Stimulated activated memory B cell treated with anti-CD40 and anti-IgM and Interleukin-4, amounts not matched to agents 10 μg/mL and 1 μg/mL and 100 μg/mL, for 72 hours (primary cell): ENCODE measurements around the gene MSX1.

Source experiments
- ATAC-seq: fragments of 150-1000 bp; cut with Tn5 transposase; 2 replicates; pipeline ENCODE4 v1.10.0; 2021
- H3K27ac Mint-ChIP-seq: one replicate; pipeline ENCODE4 v1.8.0; 2022; ENCODE audit warnings: mild to moderate bottlenecking, mixed read lengths
- H3K27me3 Mint-ChIP-seq: one replicate; pipeline ENCODE4 v1.8.0; 2022; ENCODE audit warnings: mixed read lengths
- H3K36me3 Mint-ChIP-seq: one replicate; pipeline ENCODE4 v1.8.0; 2022; ENCODE audit warnings: mixed read lengths
- H3K4me1 Mint-ChIP-seq: one replicate; pipeline ENCODE4 v1.8.0; 2022; ENCODE audit warnings: mixed read lengths
- H3K4me3 Mint-ChIP-seq: one replicate; pipeline ENCODE4 v1.8.0; 2022; ENCODE audit warnings: mild to moderate bottlenecking, moderate library complexity, mixed read lengths
- H3K9me3 Mint-ChIP-seq: one replicate; pipeline ENCODE4 v1.8.0; 2022; ENCODE audit warnings: mixed read lengths

Gene MSX1

DNA sequence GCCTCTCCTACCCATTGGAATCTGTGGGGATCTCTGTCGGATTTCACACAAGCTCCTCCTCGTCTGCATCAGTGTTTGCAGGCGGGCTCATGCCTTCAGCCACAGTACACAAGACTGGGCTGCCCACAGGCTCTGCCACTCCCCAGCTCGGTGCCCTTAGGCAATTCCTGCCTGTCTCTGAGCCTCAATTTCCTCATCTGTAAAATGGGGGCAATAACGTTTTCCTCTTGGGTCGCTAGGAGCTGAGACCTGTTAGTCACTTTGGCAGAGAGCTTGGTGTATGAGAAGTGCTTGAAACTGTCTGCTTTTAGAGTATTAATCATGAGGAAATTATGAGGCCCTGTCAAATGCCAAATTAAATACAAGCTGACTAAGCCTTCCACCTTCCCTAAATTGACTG, 27.6 kb upstream of the MSX1 start:
- Mint-ChIP-seq H3K4me3 (no peak overlapping the region), H3K4me1 (no peaks in the 10 kb centered on the region), H3K36me3 (no peaks in the 10 kb centered on the region), H3K9me3 (peaks cover 11% of the 10 kb centered on the region), H3K27me3 (peaks cover 27% of the 10 kb centered on the region), H3K27ac (no peak overlapping the region)
- no peak for ATAC-seq

DNA sequence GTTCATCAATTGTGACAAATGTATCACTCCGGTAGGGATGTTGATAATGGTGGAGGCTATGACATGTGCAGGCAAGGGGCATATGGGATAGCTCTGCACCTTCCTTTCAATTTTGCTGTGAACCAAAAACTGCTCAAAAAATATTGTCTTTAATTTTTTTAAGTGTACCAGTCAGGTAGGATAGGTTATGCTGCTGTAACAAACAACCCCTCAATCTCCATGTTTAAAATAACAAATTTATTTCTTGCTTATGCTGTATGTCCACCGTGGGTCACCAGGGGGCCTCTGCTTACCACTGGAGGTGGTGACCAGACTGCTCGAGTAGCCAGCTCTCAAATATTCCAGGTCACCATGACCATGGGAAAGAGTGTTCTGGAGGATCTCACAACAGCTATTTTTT, 23.4 kb upstream of the MSX1 start:
- H3K36me3 Mint-ChIP-seq: no peaks in the 10 kb centered on the region
- H3K27me3 Mint-ChIP-seq: peaks cover 16% of the 10 kb centered on the region
- no peak overlapping the region for H3K4me3 Mint-ChIP-seq
- ATAC-seq: no peak
- H3K4me1 Mint-ChIP-seq: no peaks in the 10 kb centered on the region
- peaks cover 15% of the 10 kb centered on the region for H3K9me3 Mint-ChIP-seq
- H3K27ac Mint-ChIP-seq: no peak overlapping the region

DNA sequence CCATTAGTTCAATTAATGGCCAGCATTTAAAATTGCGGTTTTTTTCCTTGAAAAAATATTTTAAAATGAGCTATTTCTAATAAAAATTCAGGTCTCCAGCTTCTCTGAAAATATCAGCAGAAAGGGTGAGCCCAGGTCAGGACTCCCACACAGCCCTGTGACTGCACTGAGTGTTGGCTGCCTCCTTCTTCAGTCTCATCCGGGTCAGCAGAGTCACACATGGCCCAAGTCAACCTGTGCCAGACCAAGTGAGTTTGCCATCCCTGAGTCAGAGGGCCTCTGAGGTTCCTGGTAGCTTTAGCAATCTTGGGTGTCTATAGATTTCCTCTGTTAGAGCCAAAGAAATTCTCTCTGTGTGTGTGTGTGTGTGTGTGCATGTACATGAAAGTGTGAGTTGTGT, 22.1 kb upstream of the MSX1 start:
- no peak overlapping the region for H3K4me3 Mint-ChIP-seq
- H3K27ac Mint-ChIP-seq: no peak overlapping the region
- no peaks in the 10 kb centered on the region for H3K36me3 Mint-ChIP-seq
- peaks cover 28% of the 10 kb centered on the region for H3K27me3 Mint-ChIP-seq
- H3K9me3 Mint-ChIP-seq: peaks cover 15% of the 10 kb centered on the region
- no peaks in the 10 kb centered on the region for H3K4me1 Mint-ChIP-seq
- no peak for ATAC-seq

DNA sequence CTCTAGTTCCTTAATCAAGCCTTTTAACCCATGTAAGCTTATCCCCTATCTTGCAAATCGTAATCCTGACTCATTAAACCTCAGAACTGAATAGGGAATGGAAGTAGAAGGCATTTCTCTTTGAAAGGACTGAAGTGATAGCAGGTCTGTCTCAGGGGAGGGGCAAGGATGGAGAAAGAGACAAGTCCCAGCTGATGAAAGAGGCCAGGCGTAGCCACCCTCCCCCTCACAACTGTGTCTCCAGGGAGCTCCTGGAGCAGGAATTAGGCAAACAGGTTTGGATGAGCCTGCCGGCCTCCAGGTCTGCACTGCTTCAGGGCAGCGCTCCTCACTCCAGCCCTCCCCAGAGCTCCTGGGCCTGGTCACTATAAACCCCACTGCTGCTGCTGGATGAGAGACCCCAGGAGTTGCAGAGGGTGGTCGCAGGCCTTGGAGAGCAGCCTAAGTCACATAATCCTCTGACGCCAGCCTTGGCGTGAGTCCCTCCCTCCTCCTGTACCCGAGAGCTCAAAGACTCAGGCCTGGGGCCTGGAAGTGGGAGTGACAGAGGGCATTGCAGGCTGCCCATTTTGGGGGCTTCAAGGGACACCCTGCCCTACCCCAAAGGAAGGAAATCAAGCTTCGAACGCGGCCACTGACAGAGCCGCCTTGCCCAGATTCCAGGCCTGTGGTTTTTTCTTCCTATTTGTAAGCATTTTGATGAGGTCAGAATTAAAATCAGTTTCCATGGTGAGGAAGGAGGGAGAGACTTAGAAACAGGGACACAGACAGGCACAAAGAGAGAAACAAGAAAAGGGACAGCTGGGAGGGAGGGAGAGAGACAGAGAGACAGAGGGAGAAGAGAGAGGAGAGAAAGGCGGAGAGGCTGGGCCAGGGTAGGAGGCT, 21.2 kb upstream of the MSX1 start:
- peaks cover 15% of the 10 kb centered on the region for H3K9me3 Mint-ChIP-seq
- ATAC-seq: no peak
- H3K27ac Mint-ChIP-seq: no peak overlapping the region
- no peaks in the 10 kb centered on the region for H3K4me1 Mint-ChIP-seq
- H3K27me3 Mint-ChIP-seq: peaks cover 32% of the 10 kb centered on the region
- H3K36me3 Mint-ChIP-seq: no peaks in the 10 kb centered on the region
- H3K4me3 Mint-ChIP-seq: no peak overlapping the region

DNA sequence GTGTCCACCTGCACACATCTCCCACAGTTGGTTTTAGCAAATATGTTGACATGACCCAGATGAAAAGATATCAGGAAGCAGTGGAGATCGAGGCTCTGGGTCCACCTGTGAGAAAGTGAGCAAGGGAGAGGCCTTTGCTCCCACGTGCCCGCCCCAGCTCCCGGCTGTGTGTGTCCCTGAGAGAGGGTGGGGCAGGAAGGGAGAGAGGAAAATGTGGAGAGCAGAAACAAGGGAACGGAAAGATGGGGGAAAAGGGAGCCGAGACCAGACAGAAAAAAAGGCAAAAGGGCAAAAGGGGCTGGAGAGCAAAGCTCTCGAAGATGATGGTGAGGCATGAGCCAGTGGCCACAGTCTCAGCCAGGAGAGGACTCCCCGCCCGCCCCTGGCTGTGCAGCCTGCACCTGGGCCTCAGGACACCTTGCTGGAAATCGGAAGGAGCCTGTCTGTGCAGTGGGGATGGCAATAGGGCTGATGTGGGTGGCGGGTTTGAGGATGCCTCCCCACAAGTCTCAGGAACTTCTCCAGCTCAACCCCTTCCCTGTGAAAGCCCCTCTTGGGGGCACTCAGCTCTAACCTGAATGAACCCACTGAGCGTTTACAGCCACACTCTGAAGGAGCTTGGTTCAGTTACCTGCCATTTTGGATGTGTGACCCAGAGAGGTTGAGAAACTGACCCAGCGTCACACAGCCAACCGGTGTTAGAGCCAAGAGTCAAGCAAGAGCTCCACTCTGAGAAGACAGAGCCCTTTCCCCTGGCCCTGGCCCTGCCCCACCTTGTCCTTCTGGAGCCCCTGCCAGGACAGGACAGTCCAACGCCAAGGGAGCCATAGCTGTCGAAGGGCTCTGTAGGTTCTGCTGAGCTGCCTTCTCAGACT, 20.3 kb upstream of the MSX1 start:
- Mint-ChIP-seq H3K27ac (no peak overlapping the region), H3K27me3 (peaks cover 32% of the 10 kb centered on the region), H3K4me3 (no peak overlapping the region), H3K4me1 (no peaks in the 10 kb centered on the region), H3K9me3 (peaks cover 11% of the 10 kb centered on the region), H3K36me3 (no peaks in the 10 kb centered on the region)
- ATAC-seq: no peak

DNA sequence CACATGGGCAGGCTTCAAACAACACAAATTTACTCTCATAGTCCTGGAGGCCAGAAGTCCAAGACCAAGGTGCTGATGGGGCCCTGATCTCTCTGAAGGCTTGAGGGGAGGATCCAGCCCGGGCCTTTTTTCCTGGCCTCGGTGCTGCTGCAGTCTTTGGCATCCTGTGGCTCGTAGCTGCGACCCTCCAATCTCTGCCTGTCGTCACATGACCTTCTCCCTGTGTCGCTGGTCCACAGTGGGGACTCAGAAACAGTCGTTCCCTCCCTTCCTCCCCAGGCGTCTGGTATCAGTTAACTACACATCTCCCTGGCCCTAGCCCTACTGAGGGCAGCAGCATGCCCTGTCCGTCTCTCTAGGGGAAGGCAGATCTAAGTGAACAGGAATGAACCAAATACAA, 19.1 kb upstream of the MSX1 start:
- H3K27me3 Mint-ChIP-seq: peaks cover 44% of the 10 kb centered on the region
- H3K4me3 Mint-ChIP-seq: no peak overlapping the region
- no peaks in the 10 kb centered on the region for H3K36me3 Mint-ChIP-seq
- no peak overlapping the region for H3K27ac Mint-ChIP-seq
- H3K9me3 Mint-ChIP-seq: peaks cover 5% of the 10 kb centered on the region
- no peak for ATAC-seq
- no peaks in the 10 kb centered on the region for H3K4me1 Mint-ChIP-seq

DNA sequence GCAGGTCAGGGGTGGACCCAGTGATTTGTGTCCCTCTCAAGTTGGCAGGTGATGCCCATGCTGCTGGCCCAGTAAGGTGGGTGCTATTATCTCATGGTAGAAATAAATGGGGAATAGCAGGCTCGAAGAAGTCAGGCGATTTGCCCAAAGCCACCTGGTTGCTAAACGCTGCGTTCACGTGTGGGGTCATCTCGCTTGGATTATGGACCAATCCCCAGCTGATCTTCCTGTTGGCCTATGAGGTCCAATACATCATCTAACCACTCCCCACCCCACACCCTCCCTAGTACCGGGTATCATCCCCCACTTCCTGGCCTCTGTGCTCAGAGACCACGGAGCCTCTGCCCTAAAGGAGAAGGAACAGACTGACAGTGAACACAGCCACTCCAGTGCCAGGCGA, 18.3 kb upstream of the MSX1 start:
- no peaks in the 10 kb centered on the region for H3K36me3 Mint-ChIP-seq
- no peak overlapping the region for H3K4me3 Mint-ChIP-seq
- H3K27me3 Mint-ChIP-seq: peaks cover 48% of the 10 kb centered on the region
- no peaks in the 10 kb centered on the region for H3K4me1 Mint-ChIP-seq
- ATAC-seq: no peak
- peaks cover 4% of the 10 kb centered on the region for H3K9me3 Mint-ChIP-seq
- H3K27ac Mint-ChIP-seq: no peak overlapping the region

DNA sequence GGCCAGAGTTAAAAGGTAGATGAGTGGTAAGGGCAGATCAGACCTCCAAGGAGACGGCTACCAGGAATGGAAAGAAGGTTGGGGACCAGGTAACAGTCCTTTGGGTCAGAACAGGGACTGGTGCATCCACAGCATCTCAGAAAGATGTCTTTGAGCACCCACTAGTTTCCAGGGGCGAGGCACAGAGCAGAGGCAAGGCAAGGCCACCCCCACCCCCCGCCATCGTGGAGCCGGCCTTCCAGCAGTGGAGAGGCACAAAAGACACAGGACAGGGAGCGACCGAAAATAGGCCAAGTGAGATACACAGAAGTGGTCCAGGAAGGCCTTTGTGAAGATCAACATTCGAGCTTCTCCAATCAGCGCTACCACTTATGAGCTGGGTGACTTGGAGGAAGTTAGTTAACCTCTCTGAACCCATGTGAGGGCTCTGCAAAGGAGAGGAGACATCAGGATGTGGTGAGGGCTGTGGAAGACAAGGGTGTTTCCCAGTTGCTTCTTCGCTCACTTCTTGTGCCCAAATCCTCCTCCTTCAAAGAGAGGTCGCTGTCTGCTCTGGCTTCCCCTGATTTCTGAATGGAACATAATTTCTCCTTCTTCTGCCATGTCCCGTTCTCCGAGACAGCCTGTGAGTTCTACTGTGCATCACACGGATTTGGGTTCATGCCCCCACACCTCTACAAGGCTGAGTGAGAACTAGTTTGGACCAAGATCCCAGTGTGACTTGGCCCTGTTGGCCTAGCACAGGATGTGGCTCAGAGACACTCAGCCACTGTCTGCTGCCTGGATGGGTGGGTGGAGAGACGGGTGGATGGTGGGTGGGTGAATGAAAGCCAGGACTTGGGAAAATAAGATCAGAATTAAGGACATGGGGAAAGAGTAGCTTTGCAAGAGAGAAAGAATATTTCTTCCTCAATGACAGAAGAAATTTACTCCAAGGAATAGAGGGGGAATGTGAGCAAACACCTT, 16.7 kb upstream of the MSX1 start:
- Mint-ChIP-seq H3K36me3 (no peaks in the 10 kb centered on the region), H3K9me3 (no peaks in the 10 kb centered on the region), H3K27ac (no peak overlapping the region), H3K4me1 (no peaks in the 10 kb centered on the region), H3K27me3 (peaks cover 63% of the 10 kb centered on the region), H3K4me3 (no peak overlapping the region)
- ATAC-seq: no peak

DNA sequence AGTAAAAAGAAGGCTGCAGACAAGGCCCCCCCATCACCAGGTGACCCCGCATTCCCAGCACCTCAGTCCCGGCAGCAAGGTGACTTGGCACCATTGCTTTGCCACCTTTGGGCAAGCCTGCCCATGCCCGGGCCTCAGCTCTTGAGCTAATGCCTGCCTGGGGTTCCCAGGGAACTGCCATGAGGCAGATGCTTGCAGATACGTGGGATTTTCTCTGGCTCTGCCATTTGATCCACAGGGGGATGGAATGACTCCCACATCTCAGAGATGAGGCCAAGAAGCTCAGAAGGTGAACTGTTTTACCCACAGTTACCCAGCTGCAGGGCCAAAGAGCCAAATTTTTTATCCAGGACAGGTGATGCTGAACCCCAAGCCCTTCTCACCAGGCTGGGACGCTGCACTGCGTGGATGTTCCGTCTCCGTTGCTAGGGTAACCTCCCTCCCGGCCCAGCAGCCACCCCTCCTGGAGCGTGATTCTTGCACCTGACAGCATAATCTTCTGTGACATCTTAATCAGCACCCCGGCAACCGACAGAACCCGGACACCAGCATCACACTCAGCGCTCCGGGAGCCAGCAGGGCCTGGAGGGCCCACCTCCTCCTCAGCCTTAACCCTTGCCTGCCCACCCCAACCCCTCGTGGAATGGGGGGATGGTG, 15.7 kb upstream of the MSX1 start:
- H3K9me3 Mint-ChIP-seq: no peaks in the 10 kb centered on the region
- ATAC-seq: no peak
- no peak overlapping the region for H3K4me3 Mint-ChIP-seq
- H3K27me3 Mint-ChIP-seq: peaks cover 67% of the 10 kb centered on the region
- H3K27ac Mint-ChIP-seq: no peak overlapping the region
- no peaks in the 10 kb centered on the region for H3K4me1 Mint-ChIP-seq
- no peaks in the 10 kb centered on the region for H3K36me3 Mint-ChIP-seq

DNA sequence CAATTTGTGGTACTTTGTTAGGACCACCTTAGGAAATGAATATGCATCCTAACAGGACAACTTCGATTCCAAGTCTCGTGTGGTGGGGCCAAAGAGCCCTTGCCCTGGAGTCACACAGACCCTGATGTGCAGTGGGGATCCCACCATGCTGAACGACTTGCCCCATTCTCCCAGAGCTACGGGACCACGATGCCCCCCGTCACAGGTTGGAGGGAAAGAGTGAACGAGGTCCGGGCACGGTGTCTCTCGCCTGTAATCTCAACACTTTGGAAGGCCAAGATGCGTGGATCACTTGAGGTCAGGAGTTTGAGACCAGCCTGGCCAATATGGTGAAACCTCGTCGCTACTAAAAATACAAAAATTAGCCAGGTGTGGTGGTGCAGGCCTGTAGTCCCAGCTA, 14.4 kb upstream of the MSX1 start:
- no peaks in the 10 kb centered on the region for H3K9me3 Mint-ChIP-seq
- no peak for ATAC-seq
- no peak overlapping the region for H3K27ac Mint-ChIP-seq
- no peaks in the 10 kb centered on the region for H3K4me1 Mint-ChIP-seq
- peaks cover 63% of the 10 kb centered on the region for H3K27me3 Mint-ChIP-seq
- no peaks in the 10 kb centered on the region for H3K36me3 Mint-ChIP-seq
- H3K4me3 Mint-ChIP-seq: no peak overlapping the region

DNA sequence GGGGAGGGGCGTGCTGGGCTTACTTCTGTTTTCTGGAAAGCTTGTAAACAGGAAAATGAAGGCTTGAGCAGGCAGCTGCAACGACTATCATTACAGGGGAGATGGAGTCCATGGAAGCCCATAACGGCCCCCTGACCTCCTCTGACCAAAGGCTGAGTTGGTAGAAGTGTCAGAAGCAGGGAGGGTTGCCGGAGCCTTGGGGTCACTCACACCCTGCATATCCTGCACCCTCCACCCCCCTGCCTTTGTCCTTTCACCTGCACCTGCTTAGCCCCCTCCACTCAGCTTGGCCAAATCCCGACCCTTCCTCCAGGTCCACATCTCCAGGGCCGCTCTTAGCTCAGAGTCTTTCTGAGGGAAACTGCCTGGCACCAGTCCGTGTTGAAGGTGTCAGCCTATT, 12.5 kb upstream of the MSX1 start:
- Mint-ChIP-seq H3K9me3 (no peaks in the 10 kb centered on the region), H3K36me3 (no peaks in the 10 kb centered on the region), H3K4me3 (no peak overlapping the region), H3K27ac (no peak overlapping the region), H3K4me1 (peaks cover under 1% of the 10 kb centered on the region), H3K27me3 (peaks cover 59% of the 10 kb centered on the region)
- ATAC-seq: no peak

DNA sequence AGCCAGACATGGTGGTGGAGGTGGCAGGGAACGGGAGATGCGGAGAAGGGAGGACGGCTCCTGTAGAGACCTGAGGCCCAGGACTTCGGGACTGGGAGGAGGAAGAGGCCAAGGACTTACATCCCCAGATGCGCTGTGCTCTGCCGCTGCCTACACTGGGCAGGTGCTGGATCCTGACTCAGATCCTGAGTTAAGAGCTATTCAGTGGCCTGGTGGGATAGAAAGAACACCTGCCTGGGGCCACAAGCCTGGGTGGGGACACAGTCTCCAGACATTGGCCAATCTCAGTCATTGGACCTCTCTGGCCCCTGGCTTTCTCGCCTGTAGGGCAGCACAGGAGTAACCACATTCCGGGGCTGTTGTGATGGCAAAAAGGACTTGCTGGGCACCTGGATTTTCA, 10.9 kb upstream of the MSX1 start:
- Mint-ChIP-seq H3K36me3 (no peaks in the 10 kb centered on the region), H3K9me3 (no peaks in the 10 kb centered on the region), H3K4me1 (peaks cover 16% of the 10 kb centered on the region), H3K27me3 (peaks cover 67% of the 10 kb centered on the region), H3K27ac (no peak overlapping the region), H3K4me3 (no peak overlapping the region)
- no peak for ATAC-seq

DNA sequence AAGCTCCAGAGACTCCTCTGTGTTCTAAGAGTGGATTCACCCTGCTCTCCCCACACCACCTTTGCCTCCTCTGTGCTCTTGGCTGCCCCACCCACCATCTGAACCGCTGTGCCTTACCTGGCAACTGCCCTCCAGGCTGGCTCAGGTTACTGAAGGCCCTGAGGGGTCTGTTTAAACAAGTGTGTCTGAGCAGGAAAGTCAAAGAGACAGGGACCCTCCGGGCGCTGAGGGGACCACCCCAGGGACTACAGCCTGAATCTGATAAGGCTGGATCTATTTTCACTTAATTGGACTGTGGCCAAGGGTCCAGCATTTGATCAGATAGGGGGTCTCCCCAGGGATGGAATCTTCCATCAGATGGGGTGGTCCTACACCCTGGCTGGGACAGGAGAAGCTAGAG, 10.4 kb upstream of the MSX1 start:
- Mint-ChIP-seq H3K4me1 (peaks cover 18% of the 10 kb centered on the region), H3K9me3 (no peaks in the 10 kb centered on the region), H3K4me3 (no peak overlapping the region), H3K36me3 (no peaks in the 10 kb centered on the region), H3K27me3 (peaks cover 72% of the 10 kb centered on the region), H3K27ac (no peak overlapping the region)
- ATAC-seq: no peak

DNA sequence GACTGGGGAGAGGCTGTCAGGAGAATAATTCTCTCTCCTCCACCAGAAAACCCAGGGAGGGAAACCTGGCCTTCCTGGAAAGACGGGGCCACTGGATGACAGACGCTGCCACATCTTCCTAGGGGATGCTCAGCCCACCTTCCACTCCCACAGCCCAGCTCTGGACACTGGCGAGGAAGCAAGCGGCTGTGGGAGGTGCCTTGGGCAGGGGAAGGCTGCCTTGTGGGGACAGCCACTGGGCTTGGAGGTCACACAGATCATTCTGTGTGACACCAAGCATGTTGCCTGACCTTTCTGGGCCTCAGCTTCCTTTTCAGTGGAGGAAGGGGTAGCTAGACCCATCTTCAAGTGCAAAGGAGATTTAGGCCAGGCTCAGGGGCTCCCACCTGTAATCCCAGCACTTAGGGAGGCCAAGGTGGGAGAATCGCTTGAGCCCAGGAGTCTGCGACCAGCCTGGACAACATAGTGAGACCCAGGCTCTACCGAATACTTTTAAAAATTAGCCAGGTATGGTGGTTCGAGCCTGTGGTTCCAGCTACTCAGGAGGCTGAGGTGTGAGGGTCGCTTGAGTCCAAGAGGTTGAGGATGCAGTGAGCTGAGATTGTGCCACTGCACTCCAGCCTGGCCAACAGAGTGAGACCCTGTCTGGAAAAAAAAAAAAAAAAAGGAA, 9.8 kb upstream of the MSX1 start:
- no peak for ATAC-seq
- H3K27me3 Mint-ChIP-seq: peaks cover 72% of the 10 kb centered on the region
- no peak overlapping the region for H3K27ac Mint-ChIP-seq
- H3K4me3 Mint-ChIP-seq: no peak overlapping the region
- H3K36me3 Mint-ChIP-seq: no peaks in the 10 kb centered on the region
- H3K9me3 Mint-ChIP-seq: no peaks in the 10 kb centered on the region
- peaks cover 18% of the 10 kb centered on the region for H3K4me1 Mint-ChIP-seq
